Chondrocyte (in vitro differentiated cells): Measurements from ENCODE around the gene GBX1. TPM values are rescaled to one million over a fixed set of nuclear protein-coding genes. Genes with fewer than 3 reads are reported as not detected.

Source experiments
- DNase-seq: peaks from one replicate; pipeline ENCODE4 v3.0.0; 2021; ENCODE audit warnings: mixed read lengths, low spot score
- H3K27ac Mint-ChIP-seq: one replicate; pipeline ENCODE4 v1.8.0; 2021; ENCODE audit warnings: mild to moderate bottlenecking, moderate library complexity, mixed read lengths; ENCODE audit not compliant: unreplicated experiment
- H3K27me3 Mint-ChIP-seq: 2 replicates; pipeline ENCODE4 v1.8.0; 2021; ENCODE audit warnings: low read depth, mixed read lengths
- H3K36me3 Mint-ChIP-seq: 2 replicates; pipeline ENCODE4 v1.8.0; 2021; ENCODE audit warnings: low read depth, mixed read lengths
- H3K4me1 Mint-ChIP-seq: 2 replicates; pipeline ENCODE4 v1.8.0; 2021; ENCODE audit warnings: low read depth, mild to moderate bottlenecking, mixed read lengths
- H3K4me3 Mint-ChIP-seq: one replicate; pipeline ENCODE4 v1.8.0; 2021; ENCODE audit warnings: mild to moderate bottlenecking, moderate library complexity, mixed read lengths; ENCODE audit not compliant: unreplicated experiment
- H3K9me3 Mint-ChIP-seq: 2 replicates; pipeline ENCODE4 v1.8.0; 2021; ENCODE audit warnings: low read depth, mixed read lengths
- CTCF ChIP-seq: fragments of 200-600 bp; sonication (generic); IDR thresholded peaks from 2 replicates; pipeline ENCODE4 v1.5.0; 2021; ENCODE audit warnings: antibody characterized with exemption, mild to moderate bottlenecking, moderate library complexity
- long read RNA-seq: library from polyadenylated mRNA; stranded (forward); transcript quantifications from one replicate; pipeline ENCODE4 v2.0.0, GENCODE V29; 2021
- total RNA-seq: library from RNA; stranded (reverse); gene quantifications from 3 replicates; pipeline ENCODE4 v1.2.1, GENCODE V29; 2021

Gene GBX1
- total RNA-seq: not detected in 3 replicates
- long read RNA-seq: 0 reads

- Mint-ChIP-seq H3K9me3 (no peaks in the 10 kb centered on the region), H3K4me3 (peak within 1 kb of the TSS; percentile 50), H3K4me1 (peaks cover 5% of the 10 kb centered on the region), H3K36me3 (no peaks in the 10 kb centered on the region), H3K27ac (no peak within 1 kb of the TSS), H3K27me3 (peaks cover 26% of the 10 kb centered on the region)
- TF ChIP-seq CTCF: peak; percentile 40
- no peak for DNase-seq
Measured at GRCh38 chr7:151167197-151167961, at the start of gene GBX1. GBX1 (minus strand) TSS chr7:151167694; CDS start chr7:151167548, 146 bp downstream.

- peaks cover 42% of the 10 kb centered on the region for H3K36me3 Mint-ChIP-seq
Measured at GRCh38 chr7:151215396-151215795, 47.9 kb upstream of the GBX1 start.

GRCh38 chr7:151213826-151214225 lies 46.3 kb upstream of the GBX1 start:
- no peak for TF ChIP-seq CTCF
- no peak for DNase-seq
- Mint-ChIP-seq H3K9me3 (no peaks in the 10 kb centered on the region), H3K27ac (no peak overlapping the region), H3K27me3 (no peaks in the 10 kb centered on the region), H3K4me3 (no peak overlapping the region), H3K36me3 (peaks cover 34% of the 10 kb centered on the region), H3K4me1 (no peaks in the 10 kb centered on the region)

More at GRCh38 chr7:151215396-151215795, 47.9 kb upstream of the GBX1 start:
- TF ChIP-seq CTCF: no peak
- Mint-ChIP-seq H3K27me3 (no peaks in the 10 kb centered on the region), H3K27ac (no peak overlapping the region), H3K9me3 (no peaks in the 10 kb centered on the region), H3K4me3 (no peak overlapping the region), H3K4me1 (no peaks in the 10 kb centered on the region)
- DNase-seq: no peak

GRCh38 chr7:151212626-151213025 lies 45.1 kb upstream of the GBX1 start:
- Mint-ChIP-seq H3K27me3 (no peaks in the 10 kb centered on the region), H3K4me1 (no peaks in the 10 kb centered on the region), H3K36me3 (peaks cover 24% of the 10 kb centered on the region), H3K4me3 (no peak overlapping the region), H3K27ac (no peak overlapping the region), H3K9me3 (no peaks in the 10 kb centered on the region)
- no peak for DNase-seq
- no peak for TF ChIP-seq CTCF

- H3K9me3 Mint-ChIP-seq: no peaks in the 10 kb centered on the region
Measured at GRCh38 chr7:151211155-151211772, 43.8 kb upstream of the GBX1 start.

More at GRCh38 chr7:151211155-151211772, 43.8 kb upstream of the GBX1 start:
- Mint-ChIP-seq H3K4me3 (no peak overlapping the region), H3K27ac (no peak overlapping the region), H3K4me1 (no peaks in the 10 kb centered on the region), H3K36me3 (peaks cover 23% of the 10 kb centered on the region), H3K27me3 (peaks cover 5% of the 10 kb centered on the region)
- no peak for DNase-seq
- TF ChIP-seq CTCF: no peak
